HG02642 (cell line): Measurements from ENCODE around the gene GABRB1.

ENCODE experiments used
- ATAC-seq: cut with Tn5 transposase; IDR thresholded peaks from one replicate; pipeline ENCODE4 v1.9.1; 2021; ENCODE audit warnings: mild to moderate bottlenecking; ENCODE audit not compliant: unreplicated experiment, poor library complexity

Gene GABRB1

GRCh38 chr4:47198791-47199190 is 167.4 kb downstream of the GABRB1 start:
- no peak for ATAC-seq

GRCh38 chr4:47203593-47203992 is 172.2 kb downstream of the GABRB1 start:
- no peak for ATAC-seq

- no peak for ATAC-seq
These were observed 176.2 kb downstream of the GABRB1 start for GRCh38 chr4:47207555-47207954.

- no peak for ATAC-seq
These were observed 178.5 kb downstream of the GABRB1 start for GRCh38 chr4:47209833-47210232.

- ATAC-seq: no peak
These were observed 179.5 kb downstream of the GABRB1 start for GRCh38 chr4:47210828-47211227.

GRCh38 chr4:47213106-47213505 is 181.7 kb downstream of the GABRB1 start:
- ATAC-seq: no peak

- ATAC-seq: no peak
These were observed 182.2 kb downstream of the GABRB1 start for GRCh38 chr4:47213539-47213938.

- no peak for ATAC-seq
These were observed 182.6 kb downstream of the GABRB1 start for GRCh38 chr4:47213971-47214370.

GRCh38 chr4:47215759-47216158 is 184.4 kb downstream of the GABRB1 start:
- ATAC-seq: no peak

- ATAC-seq: no peak
These were observed 185.9 kb downstream of the GABRB1 start for GRCh38 chr4:47217291-47217690.

GRCh38 chr4:47217884-47218283 is 186.5 kb downstream of the GABRB1 start:
- ATAC-seq: no peak

GRCh38 chr4:47218631-47219030 is 187.3 kb downstream of the GABRB1 start:
- no peak for ATAC-seq

GRCh38 chr4:47219586-47219985 is 188.2 kb downstream of the GABRB1 start:
- ATAC-seq: no peak

GRCh38 chr4:47221721-47222120 is 190.4 kb downstream of the GABRB1 start:
- no peak for ATAC-seq

GRCh38 chr4:47222276-47222675 is 190.9 kb downstream of the GABRB1 start:
- no peak for ATAC-seq

- no peak for ATAC-seq
These were observed 193.0 kb downstream of the GABRB1 start for GRCh38 chr4:47224361-47224760.

- no peak for ATAC-seq
These were observed 204.4 kb downstream of the GABRB1 start for GRCh38 chr4:47235721-47236120.

- ATAC-seq: no peak
These were observed 207.3 kb downstream of the GABRB1 start for GRCh38 chr4:47238667-47239066.

- ATAC-seq: no peak
These were observed 208.3 kb downstream of the GABRB1 start for GRCh38 chr4:47239649-47240048.

GRCh38 chr4:47251348-47252135 is 220.2 kb downstream of the GABRB1 start:
- no peak for ATAC-seq

GRCh38 chr4:47263721-47264120 is 232.4 kb downstream of the GABRB1 start:
- ATAC-seq: no peak

- no peak for ATAC-seq
These were observed 239.0 kb downstream of the GABRB1 start for GRCh38 chr4:47270201-47270888.
